H54 (cell line): ENCODE data around the gene PCDH12.

Experiments used
- DNase-seq: peaks from one replicate; pipeline ENCODE4 v3.0.0; 2011; ENCODE audit warnings: low spot score, mixed read lengths; ENCODE audit not compliant: insufficient read length
- FAIRE-seq: peaks from 3 replicates; lab custom pipeline; 2011; peaks lifted over from hg19 to GRCh38; lab: Jason Lieb, UNC
- POLR2A ChIP-seq: IDR thresholded peaks from 2 replicates; pipeline ENCODE4 v1.6.1; 2011; ENCODE audit warnings: low read depth, mild to moderate bottlenecking, low read length

Gene PCDH12

GRCh38 chr5:141978389-141978788 lies 20.4 kb upstream of the PCDH12 start:
- no peak for DNase-seq
- FAIRE-seq: no peak
- TF ChIP-seq POLR2A: no peak

GRCh38 chr5:141976176-141976575 lies 18.2 kb upstream of the PCDH12 start:
- no peak for TF ChIP-seq POLR2A
- FAIRE-seq: no peak
- no peak for DNase-seq

- no peak for TF ChIP-seq POLR2A
- DNase-seq (no peak), FAIRE-seq (no peak)
Observed at GRCh38 chr5:141973871-141974595, 16.0 kb upstream of the PCDH12 start.

- no peak for DNase-seq
- FAIRE-seq: no peak
- no peak for TF ChIP-seq POLR2A
Observed at GRCh38 chr5:141969783-141970771, 12.1 kb upstream of the PCDH12 start.

- DNase-seq: peak; percentile 97
- TF ChIP-seq POLR2A: peak; percentile 91
- FAIRE-seq: no peak
Observed at GRCh38 chr5:141968914-141969608, 11.1 kb upstream of the PCDH12 start, which contains the start of gene RNF14. RNF14 (plus strand) TSS chr5:141969105; CDS start chr5:141973589, 4,484 bp downstream.

- no peak for TF ChIP-seq POLR2A
- FAIRE-seq (no peak), DNase-seq (no peak)
Observed at GRCh38 chr5:141966963-141967333, 8.9 kb upstream of the PCDH12 start.

- no peak for TF ChIP-seq POLR2A
- no peak for FAIRE-seq
- no peak for DNase-seq
Observed at GRCh38 chr5:141966275-141966962, 8.4 kb upstream of the PCDH12 start.

GRCh38 chr5:141965071-141965470 lies 7.1 kb upstream of the PCDH12 start:
- FAIRE-seq: no peak
- no peak for DNase-seq
- TF ChIP-seq POLR2A: no peak

- FAIRE-seq: no peak
- no peak for TF ChIP-seq POLR2A
- DNase-seq: no peak
Observed at GRCh38 chr5:141963701-141964100, 5.7 kb upstream of the PCDH12 start.

- FAIRE-seq: no peak
- no peak for DNase-seq
- TF ChIP-seq POLR2A: no peak
Observed at GRCh38 chr5:141961466-141961865, 3.5 kb upstream of the PCDH12 start.

GRCh38 chr5:141960449-141961323 lies 2.7 kb upstream of the PCDH12 start:
- TF ChIP-seq POLR2A: no peak
- DNase-seq (peak; percentile 81), FAIRE-seq (peak; percentile 30)

- no peak for FAIRE-seq
- no peak for DNase-seq
- no peak for TF ChIP-seq POLR2A
Observed at GRCh38 chr5:141960018-141960417, 2.0 kb upstream of the PCDH12 start.
